ENCODE data around the gene TBCEL.
A peak's percentile ranks its signal among the peaks of the same experiment; 100 is the strongest.
"Not testable (repeated sequence)": the region's sequence is repeated elsewhere in the genome, so short reads cannot be mapped to it uniquely, and the experiment has no call there.

TBCEL gene

GRCh38 chr11:121024989-121025388 is 1.1 kb downstream of the TBCEL start:
- peak overlapping the region; percentile 80 for H3K4me3 ChIP-seq (ENCODE audit: low read depth, low read length)

GRCh38 chr11:121029153-121029552 is 5.3 kb downstream of the TBCEL start:
- H3K4me3 ChIP-seq (ENCODE audit: low read depth, low read length): no peak overlapping the region

GRCh38 chr11:121029813-121030445 is 6.0 kb downstream of the TBCEL start:
- no peak overlapping the region for H3K4me3 ChIP-seq (ENCODE audit: low read depth, low read length)

GRCh38 chr11:121031167-121031566 is 7.3 kb downstream of the TBCEL start:
- H3K4me3 ChIP-seq (ENCODE audit: low read depth, low read length): no peak overlapping the region

- H3K4me3 ChIP-seq (ENCODE audit: low read depth, low read length): not testable (repeated sequence)
Measured at GRCh38 chr11:121031648-121032047, 7.7 kb downstream of the TBCEL start.

GRCh38 chr11:121032546-121032945 is 8.6 kb downstream of the TBCEL start:
- H3K4me3 ChIP-seq (ENCODE audit: low read depth, low read length): no peak overlapping the region

GRCh38 chr11:121033635-121034034 is 9.7 kb downstream of the TBCEL start:
- H3K4me3 ChIP-seq (ENCODE audit: low read depth, low read length): no peak overlapping the region

- H3K4me3 ChIP-seq (ENCODE audit: low read depth, low read length): no peak overlapping the region
Measured at GRCh38 chr11:121035169-121035755, 11.4 kb downstream of the TBCEL start.

GRCh38 chr11:121035780-121036179 is 11.9 kb downstream of the TBCEL start:
- H3K4me3 ChIP-seq (ENCODE audit: low read depth, low read length): no peak overlapping the region

- H3K4me3 ChIP-seq (ENCODE audit: low read depth, low read length): no peak overlapping the region
Measured at GRCh38 chr11:121037016-121037415, 13.1 kb downstream of the TBCEL start.

- no peak overlapping the region for H3K4me3 ChIP-seq (ENCODE audit: low read depth, low read length)
Measured at GRCh38 chr11:121038648-121039409, 14.9 kb downstream of the TBCEL start.

GRCh38 chr11:121039971-121040613 is 16.2 kb downstream of the TBCEL start:
- no peak overlapping the region for H3K4me3 ChIP-seq (ENCODE audit: low read depth, low read length)

GRCh38 chr11:121040614-121041002 is 16.7 kb downstream of the TBCEL start:
- no peak overlapping the region for H3K4me3 ChIP-seq (ENCODE audit: low read depth, low read length)

- H3K4me3 ChIP-seq (ENCODE audit: low read depth, low read length): no peak overlapping the region
Measured at GRCh38 chr11:121041072-121041471, 17.2 kb downstream of the TBCEL start.

- no peak overlapping the region for H3K4me3 ChIP-seq (ENCODE audit: low read depth, low read length)
Measured at GRCh38 chr11:121042296-121042695, 18.4 kb downstream of the TBCEL start.

GRCh38 chr11:121047926-121048325 is 24.0 kb downstream of the TBCEL start:
- no peak overlapping the region for H3K4me3 ChIP-seq (ENCODE audit: low read depth, low read length)

GRCh38 chr11:121048464-121049233 is 24.7 kb downstream of the TBCEL start:
- H3K4me3 ChIP-seq (ENCODE audit: low read depth, low read length): no peak overlapping the region

GRCh38 chr11:121053244-121053643 is 29.3 kb downstream of the TBCEL start:
- no peak overlapping the region for H3K4me3 ChIP-seq (ENCODE audit: low read depth, low read length)

- H3K4me3 ChIP-seq (ENCODE audit: low read depth, low read length): no peak overlapping the region
Measured at GRCh38 chr11:121054266-121054665, 30.4 kb downstream of the TBCEL start.

- no peak overlapping the region for H3K4me3 ChIP-seq (ENCODE audit: low read depth, low read length)
Measured at GRCh38 chr11:121055076-121055475, 31.2 kb downstream of the TBCEL start.

GRCh38 chr11:121057922-121058321 is 34.0 kb downstream of the TBCEL start:
- no peak overlapping the region for H3K4me3 ChIP-seq (ENCODE audit: low read depth, low read length)

Data from iPS-11a (cell line).